Mucosa of rectum (tissue), 2 donors: ENCODE measurements around the gene KCTD2.
"Not testable (repeated sequence)": the region's sequence is repeated elsewhere in the genome, so short reads cannot be mapped to it uniquely, and the experiment has no call there.

Experiments used
- H3K27ac ChIP-seq, 2 donors: one replicate each; pipeline ENCODE4 v1.7.0; 2013; ENCODE audit warnings: inconsistent platforms in 2 of 2, low read depth in 2 of 2, low read length in 2 of 2
- H3K27me3 ChIP-seq, 2 donors: one replicate each; pipeline ENCODE4 v1.7.0; 2013; ENCODE audit warnings: low read length in 2 of 2; ENCODE audit not compliant: control insufficient read depth in 2 of 2, insufficient read depth in 2 of 2
- H3K36me3 ChIP-seq, 2 donors: one replicate each; pipeline ENCODE4 v1.7.0; 2013; ENCODE audit warnings: low read length in 2 of 2; ENCODE audit not compliant: control insufficient read depth in 2 of 2, insufficient read depth in 2 of 2
- H3K4me1 ChIP-seq, 2 donors: one replicate each; pipeline ENCODE4 v1.7.0; 2013; ENCODE audit warnings: low read length in 2 of 2, mild to moderate bottlenecking in 1 of 2; ENCODE audit not compliant: control insufficient read depth in 2 of 2, insufficient read depth in 2 of 2
- H3K4me3 ChIP-seq, 2 donors: one replicate each; pipeline ENCODE4 v1.7.0; 2013; ENCODE audit warnings: low read length in 2 of 2
- H3K9ac ChIP-seq, 2 donors: one replicate each; pipeline ENCODE4 v1.7.0; 2013; ENCODE audit warnings: low read length in 2 of 2, low read depth in 1 of 2, mild to moderate bottlenecking in 1 of 2
- H3K9me3 ChIP-seq, 2 donors: one replicate each; pipeline ENCODE4 v1.7.0; 2013; ENCODE audit warnings: low read length in 2 of 2; ENCODE audit not compliant: control insufficient read depth in 2 of 2
- donor health status: healthy.
- donor health status: Normal muscosa, but diverticular disease.

Gene KCTD2

DNA sequence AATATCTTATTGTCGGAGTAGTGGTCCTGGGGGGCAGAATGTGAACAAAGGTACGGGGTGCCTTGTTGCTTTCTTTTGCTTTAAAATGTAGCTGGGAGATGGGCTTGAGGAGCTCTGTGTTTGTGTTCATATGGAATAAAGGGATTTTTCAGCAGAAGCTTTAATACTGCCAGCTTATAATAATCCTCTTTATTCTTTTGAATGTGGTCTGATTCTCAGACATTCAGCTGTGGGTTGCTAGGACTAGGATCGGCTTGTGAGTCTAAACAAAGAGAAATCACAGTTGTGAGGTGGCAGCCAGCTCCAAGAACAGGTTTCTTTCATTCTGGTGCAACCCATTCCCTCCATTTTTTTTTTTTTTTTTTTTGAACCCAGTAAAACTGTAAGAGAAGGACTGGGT, 27.3 kb upstream of the KCTD2 start:
- Histone ChIP-seq H3K9me3 (no peaks in the 10 kb centered on the region), H3K4me1 (no peaks in the 10 kb centered on the region), H3K9ac (no peak overlapping the region), H3K36me3 (peaks cover 16 to 33% of the 10 kb centered on the region in 2 donors), H3K27ac (no peak overlapping the region), H3K27me3 (no peaks in the 10 kb centered on the region), H3K4me3 (no peak overlapping the region)

DNA sequence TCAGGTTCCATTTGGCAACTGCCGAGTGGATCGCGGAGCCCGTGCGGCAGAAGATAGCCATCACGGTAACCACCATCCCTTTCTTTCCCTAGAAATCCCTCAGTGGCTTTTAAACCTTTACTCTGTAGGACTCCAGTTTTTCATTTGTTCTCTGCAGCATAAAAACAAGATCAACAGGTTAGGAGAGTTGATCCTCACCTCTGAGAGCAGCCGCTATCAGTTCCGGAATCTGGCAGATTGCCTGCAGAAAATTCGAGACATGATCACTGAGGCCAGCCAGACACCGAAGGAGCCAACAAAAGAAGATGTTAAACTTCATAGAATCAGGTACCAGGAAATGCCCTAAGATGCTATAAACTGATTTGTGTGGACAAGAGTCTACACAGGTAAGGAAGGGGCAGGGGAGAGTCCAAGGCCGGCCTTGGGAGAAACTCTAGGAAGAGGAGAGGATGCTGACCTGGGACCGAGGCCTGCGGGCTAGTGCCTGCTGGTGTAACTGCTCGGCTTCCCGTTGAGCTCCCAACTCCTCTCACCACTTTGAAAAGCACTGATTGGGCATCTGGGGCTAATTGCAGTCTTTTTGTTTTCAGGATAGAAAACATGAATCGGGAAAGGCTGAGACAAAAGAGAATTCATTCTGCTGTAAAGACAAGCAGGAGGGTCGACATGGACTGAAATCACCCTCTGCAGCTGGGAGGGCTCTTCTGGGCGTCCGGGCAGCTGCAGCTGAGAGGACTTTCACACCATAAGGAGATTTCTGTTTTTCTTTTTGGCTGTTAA, 26.5 kb upstream of the KCTD2 start:
- Histone ChIP-seq H3K27me3 (no peaks in the 10 kb centered on the region), H3K9me3 (no peaks in the 10 kb centered on the region), H3K27ac (no peak overlapping the region), H3K4me1 (no peaks in the 10 kb centered on the region), H3K36me3 (peaks cover 16 to 33% of the 10 kb centered on the region in 2 donors), H3K9ac (no peak overlapping the region), H3K4me3 (no peak overlapping the region)

DNA sequence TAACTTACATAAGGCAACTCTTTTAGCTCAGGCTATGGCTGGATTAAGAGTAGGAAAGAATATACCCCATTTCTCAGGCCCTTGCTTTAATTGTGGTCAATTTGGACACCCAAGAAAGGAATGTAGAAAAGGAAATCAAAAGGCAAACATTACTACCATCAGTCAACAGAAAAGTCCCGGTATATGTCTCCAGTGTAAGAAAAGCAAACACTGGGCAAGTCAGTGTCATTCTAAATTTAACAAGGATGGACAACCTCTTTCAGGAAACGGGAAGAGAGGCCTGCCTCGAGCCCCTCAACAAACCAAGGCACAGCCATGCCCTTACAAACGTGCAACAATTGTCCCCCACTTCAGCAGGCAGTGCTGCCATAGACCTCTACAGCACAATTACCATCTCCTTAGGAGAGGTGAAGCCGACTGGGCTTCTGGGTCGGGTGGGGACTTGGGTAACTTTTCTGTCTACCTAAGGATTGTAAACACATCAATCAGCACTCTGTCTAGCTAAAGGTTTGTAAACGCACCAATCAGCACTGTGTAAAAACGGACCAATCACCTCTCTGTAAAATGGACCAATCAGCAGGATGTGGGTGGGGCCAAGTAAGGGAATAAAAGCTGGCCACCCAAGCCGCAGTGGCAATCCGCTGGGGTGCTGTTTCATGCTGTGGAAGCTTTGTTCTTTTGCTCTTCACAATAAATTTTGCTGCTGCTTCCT, 22.2 kb upstream of the KCTD2 start:
- Histone ChIP-seq H3K36me3 (peaks cover 13 to 23% of the 10 kb centered on the region in 2 donors), H3K27ac (no peak overlapping the region), H3K9me3 (no peaks in the 10 kb centered on the region), H3K4me1 (no peaks in the 10 kb centered on the region), H3K9ac (no peak overlapping the region), H3K27me3 (no peaks in the 10 kb centered on the region), H3K4me3 (no peak overlapping the region)

DNA sequence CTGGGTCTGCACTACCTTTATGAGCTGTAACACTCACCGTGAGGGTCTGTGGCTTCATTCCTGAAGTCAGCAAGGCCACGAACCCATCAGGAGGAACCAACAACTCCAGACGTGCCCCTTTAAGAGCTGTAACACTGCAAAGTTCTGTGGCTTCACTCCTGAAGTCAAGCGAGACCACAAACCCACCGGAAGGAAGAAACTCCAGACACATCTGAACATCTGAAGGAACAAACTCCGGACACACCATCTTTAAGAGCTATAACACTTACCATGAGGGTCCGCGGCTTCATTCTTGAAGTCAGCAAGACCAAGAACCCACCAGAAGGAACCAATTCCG, 21.7 kb upstream of the KCTD2 start:
- peaks cover 13 to 18% of the 10 kb centered on the region in 2 donors for H3K36me3 ChIP-seq

DNA sequence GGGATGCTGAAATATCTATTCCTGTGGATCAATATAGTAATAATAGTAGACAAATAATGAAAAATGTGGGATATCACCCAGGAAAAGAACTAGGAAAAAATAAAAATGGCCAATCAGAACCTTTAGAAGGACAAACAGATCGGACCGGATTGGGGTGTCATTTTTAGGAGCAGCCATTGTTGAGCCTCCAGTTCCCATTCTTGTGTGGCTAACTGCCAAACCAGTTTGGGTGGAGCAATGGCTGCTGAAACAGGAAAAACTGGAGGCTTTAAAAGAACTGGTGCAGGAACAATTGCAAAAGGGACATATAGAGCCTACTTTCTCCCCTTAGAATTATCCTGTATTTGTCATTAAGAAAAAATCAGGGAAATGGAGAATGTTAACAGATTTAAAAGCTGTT, 20.4 kb upstream of the KCTD2 start:
- H3K27ac ChIP-seq, H3K36me3 ChIP-seq, H3K4me3 ChIP-seq, H3K27me3 ChIP-seq, H3K4me1 ChIP-seq, H3K9ac ChIP-seq, H3K9me3 ChIP-seq: not testable (repeated sequence)

More for the DNA sequence above, 21.7 kb upstream of the KCTD2 start:
- H3K27ac ChIP-seq, H3K27me3 ChIP-seq, H3K4me3 ChIP-seq, H3K9ac ChIP-seq, H3K9me3 ChIP-seq, H3K4me1 ChIP-seq: not testable (repeated sequence)

DNA sequence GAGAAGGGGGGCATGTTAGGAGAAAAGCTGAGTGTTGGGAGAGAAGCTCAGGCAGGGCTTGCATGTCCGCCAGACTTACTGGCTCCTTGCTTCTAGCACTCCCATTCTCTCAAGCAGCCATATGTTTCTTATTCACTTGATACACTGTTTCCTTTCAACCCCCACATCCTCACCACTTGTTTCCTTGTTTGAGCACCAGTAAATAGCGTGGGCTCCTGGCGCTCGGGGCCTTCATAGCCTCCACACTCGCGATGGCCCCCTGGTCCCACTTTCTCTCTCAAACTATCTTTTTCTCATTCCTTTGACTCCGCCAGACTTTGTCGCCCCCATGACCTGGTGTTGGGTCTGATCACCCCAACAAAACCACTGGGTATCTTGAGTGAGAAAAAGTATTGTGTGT, 16.9 kb upstream of the KCTD2 start:
- no peak overlapping the region for H3K9ac ChIP-seq
- H3K36me3 ChIP-seq: no peaks in the 10 kb centered on the region
- no peak overlapping the region for H3K27ac ChIP-seq
- no peaks in the 10 kb centered on the region for H3K27me3 ChIP-seq
- no peaks in the 10 kb centered on the region for H3K9me3 ChIP-seq
- peaks cover 11 to 20% of the 10 kb centered on the region in 2 donors for H3K4me1 ChIP-seq
- no peak overlapping the region for H3K4me3 ChIP-seq

DNA sequence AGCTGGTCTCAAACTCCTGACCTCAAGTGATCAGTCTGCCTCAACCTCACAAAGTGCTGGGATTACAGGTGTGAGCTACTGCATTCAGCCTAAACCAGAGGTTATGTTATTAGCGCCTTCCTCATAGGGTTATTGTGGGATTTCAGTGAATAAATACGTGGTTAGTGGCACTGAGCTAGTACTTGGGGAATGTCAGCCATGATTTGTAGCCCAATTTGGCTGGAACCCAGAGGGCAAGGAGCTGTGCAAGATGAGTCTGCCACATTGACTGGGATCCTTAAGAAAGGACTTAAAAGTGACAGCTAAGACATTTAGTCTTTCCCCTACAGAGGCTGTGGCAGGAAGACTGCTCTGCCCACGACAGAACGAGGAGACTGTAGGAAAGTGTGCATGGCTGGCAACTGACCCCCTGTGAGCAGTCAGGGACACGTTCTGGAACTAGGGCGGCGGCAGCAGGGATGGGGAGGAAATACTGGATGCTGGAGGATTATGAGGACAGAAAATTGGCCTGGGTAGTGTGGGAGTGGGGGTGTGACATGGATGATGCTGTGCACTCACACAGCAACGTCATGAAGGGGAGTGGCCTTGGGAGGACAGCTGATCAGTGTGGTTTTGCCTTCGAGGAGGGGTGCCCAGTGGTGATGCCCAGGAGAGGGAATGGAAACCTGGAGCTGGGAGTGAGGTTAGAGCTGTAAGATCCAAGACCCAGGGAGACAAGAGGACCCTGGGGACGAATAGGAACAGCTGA, 14.9 kb upstream of the KCTD2 start:
- Histone ChIP-seq H3K4me1 (peaks cover 28 to 34% of the 10 kb centered on the region in 2 donors), H3K4me3 (peak overlapping the region; percentile 38 to 49), H3K9me3 (no peaks in the 10 kb centered on the region), H3K27ac (peak overlapping the region; percentile 7 to 58), H3K36me3 (no peaks in the 10 kb centered on the region), H3K27me3 (no peaks in the 10 kb centered on the region), H3K9ac (peak overlapping the region; percentile 9 to 14)

DNA sequence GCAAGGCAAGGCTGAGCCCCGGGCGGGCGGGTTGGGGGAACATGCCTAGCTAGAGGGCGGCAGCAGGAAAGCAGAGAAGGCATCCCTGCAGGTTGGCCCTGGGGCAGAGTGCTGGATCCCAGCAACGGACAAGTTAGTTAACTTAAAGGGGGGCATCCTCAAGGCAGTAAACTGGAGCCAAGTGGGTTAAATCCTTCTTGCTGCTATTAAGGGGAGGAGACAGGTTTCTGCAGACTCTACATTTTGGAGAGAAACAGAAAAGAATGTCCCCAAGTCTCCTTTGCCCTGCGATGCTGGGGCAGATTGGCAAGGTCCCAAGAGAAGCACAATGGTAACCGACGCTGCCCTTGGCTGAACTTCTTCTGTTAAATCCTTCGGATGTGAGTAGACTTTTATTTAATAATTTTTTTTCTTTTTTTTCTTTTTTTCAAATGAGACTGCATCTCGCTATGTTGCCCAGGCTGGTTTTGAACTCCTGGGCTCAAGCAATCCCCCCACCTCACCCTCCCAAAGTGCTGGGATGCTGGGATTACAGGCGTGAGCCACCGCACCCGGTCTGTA, 14.2 kb upstream of the KCTD2 start:
- peaks cover 28 to 34% of the 10 kb centered on the region in 2 donors for H3K4me1 ChIP-seq
- no peaks in the 10 kb centered on the region for H3K9me3 ChIP-seq
- H3K9ac ChIP-seq: peak overlapping the region in 1 of 2 donors; percentile 9
- H3K27me3 ChIP-seq: no peaks in the 10 kb centered on the region
- no peak overlapping the region for H3K27ac ChIP-seq
- H3K4me3 ChIP-seq: peak overlapping the region; percentile 38 to 78
- H3K36me3 ChIP-seq: no peaks in the 10 kb centered on the region

DNA sequence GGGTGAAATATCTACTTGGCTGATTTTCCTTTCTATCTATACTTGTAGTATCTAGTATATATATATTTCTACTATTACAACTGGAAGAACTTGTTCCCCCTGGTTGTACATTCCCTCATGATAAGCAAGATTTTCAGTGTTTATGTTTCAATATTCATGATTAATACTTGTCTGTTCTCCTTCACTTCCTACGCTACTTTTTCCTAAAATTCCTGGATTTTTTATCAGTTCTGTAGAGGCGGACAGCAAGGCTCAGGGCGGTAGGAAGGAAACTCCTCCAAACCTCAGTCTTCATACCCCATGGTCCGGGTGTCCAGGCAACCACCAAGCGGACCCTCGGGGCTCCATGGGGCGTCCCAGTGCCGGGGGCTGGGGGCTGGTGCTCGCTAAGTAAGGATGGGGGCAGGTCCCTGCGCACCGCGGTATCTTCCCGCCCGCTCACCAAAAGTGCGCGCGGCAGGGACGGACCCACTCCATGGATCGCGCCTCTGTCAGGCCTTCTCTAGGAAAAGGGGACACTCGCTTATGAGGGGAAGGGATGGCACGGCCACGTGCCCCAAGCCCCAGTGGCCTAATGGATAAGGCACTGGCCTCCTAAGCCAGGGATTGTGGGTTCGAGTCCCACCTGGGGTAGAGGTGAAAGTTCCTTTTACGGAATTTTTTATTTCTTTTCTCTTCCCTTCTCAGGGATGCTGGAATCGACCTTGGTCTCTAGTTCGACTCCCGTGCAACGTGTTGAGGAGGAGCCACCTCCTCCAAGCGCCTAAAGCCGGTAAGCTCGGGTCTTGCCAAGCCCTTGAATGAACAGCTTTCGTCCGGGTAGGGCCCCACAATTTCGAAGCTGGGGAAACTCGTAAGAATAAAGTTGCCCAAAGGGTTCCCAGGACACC, 13.4 kb upstream of the KCTD2 start:
- Histone ChIP-seq H3K27me3 (no peaks in the 10 kb centered on the region), H3K9me3 (no peaks in the 10 kb centered on the region), H3K27ac (peak overlapping the region; percentile 73 to 85), H3K9ac (peak overlapping the region; percentile 52 to 71), H3K36me3 (peaks cover 0 to 4% of the 10 kb centered on the region in 2 donors), H3K4me3 (peak overlapping the region; percentile 78 to 79), H3K4me1 (peaks cover 28 to 34% of the 10 kb centered on the region in 2 donors)
